IPS-18a (cell line): Measurements from ENCODE around the gene EIF4H.

Source experiments
- H3K27ac ChIP-seq: one replicate; pipeline ENCODE4 v1.5.1; 2013; ENCODE audit warnings: low read length
- H3K27me3 ChIP-seq: one replicate; pipeline ENCODE4 v1.6.1; 2013; ENCODE audit warnings: mild to moderate bottlenecking, low read length; ENCODE audit not compliant: control insufficient read depth, insufficient read depth
- H3K36me3 ChIP-seq: one replicate; pipeline ENCODE4 v1.6.1; 2013; ENCODE audit warnings: low read depth, low read length; ENCODE audit not compliant: control insufficient read depth
- H3K4me1 ChIP-seq: one replicate; pipeline ENCODE4 v1.6.1; 2013; ENCODE audit warnings: low read depth, low read length; ENCODE audit not compliant: control insufficient read depth
- H3K4me3 ChIP-seq: one replicate; pipeline ENCODE4 v1.5.1; 2013; ENCODE audit warnings: low read length
- H3K9ac ChIP-seq: one replicate; pipeline ENCODE4 v1.6.1; 2013; ENCODE audit warnings: mild to moderate bottlenecking, low read length, moderate library complexity
- H3K9me3 ChIP-seq: one replicate; pipeline ENCODE4 v1.6.1; 2013; ENCODE audit warnings: low read depth, low read length; ENCODE audit not compliant: control insufficient read depth

The EIF4H gene

GRCh38 chr7:74178632-74179031 is 4.5 kb downstream of the EIF4H start:
- peaks cover 36% of the 10 kb centered on the region for H3K36me3 ChIP-seq
- H3K9ac ChIP-seq, result no peak overlapping the region
- H3K4me1 ChIP-seq, result peaks cover 14% of the 10 kb centered on the region
- H3K27ac ChIP-seq, result no peak overlapping the region
- no peaks in the 10 kb centered on the region for H3K27me3 ChIP-seq
- H3K9me3 ChIP-seq, result no peaks in the 10 kb centered on the region
- no peak overlapping the region for H3K4me3 ChIP-seq

GRCh38 chr7:74179935-74180604 is 5.9 kb downstream of the EIF4H start:
- H3K27ac ChIP-seq, result no peak overlapping the region
- H3K4me1 ChIP-seq, result peaks cover 19% of the 10 kb centered on the region
- H3K9ac ChIP-seq, result no peak overlapping the region
- peaks cover 36% of the 10 kb centered on the region for H3K36me3 ChIP-seq
- no peak overlapping the region for H3K4me3 ChIP-seq
- no peaks in the 10 kb centered on the region for H3K9me3 ChIP-seq
- no peaks in the 10 kb centered on the region for H3K27me3 ChIP-seq

DNA sequence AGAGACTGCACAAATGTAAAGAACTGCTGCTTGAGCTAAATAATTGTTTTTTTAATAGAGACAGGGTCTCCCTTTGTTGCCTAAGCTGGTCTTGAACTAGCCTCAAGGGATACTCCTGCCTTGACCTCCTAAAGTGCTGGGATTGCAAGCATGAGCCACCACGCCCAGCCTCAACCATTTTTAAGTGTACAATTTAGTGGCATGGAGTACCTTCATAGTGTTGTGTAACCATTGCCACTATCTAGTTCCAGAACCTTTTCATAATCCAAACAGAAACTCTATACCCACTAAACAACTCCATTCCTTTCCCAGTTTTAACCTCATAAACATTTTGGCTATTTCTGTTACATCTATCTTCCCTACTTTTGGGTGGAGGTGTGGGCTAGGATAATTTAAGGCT is 6.7 kb downstream of the EIF4H start:
- H3K4me1 ChIP-seq, result peaks cover 15% of the 10 kb centered on the region

DNA sequence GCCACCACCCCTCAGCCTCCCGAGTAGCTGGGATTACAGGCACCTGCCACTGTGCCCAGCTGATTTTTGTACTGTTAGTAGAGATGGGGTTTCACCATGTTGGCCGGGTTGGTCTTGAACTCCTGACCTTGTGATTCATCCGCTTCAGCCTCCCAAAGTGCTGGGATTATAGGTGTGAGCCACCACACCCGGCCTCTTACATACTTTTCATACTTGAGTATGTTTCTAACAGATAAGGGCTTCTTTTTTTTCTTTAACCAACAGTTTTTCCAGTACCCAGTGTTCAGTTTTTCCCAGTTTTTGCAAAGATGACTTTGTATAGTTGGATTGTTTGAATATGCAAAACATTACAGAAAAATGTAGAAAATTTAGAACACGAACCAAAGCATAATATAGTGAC is 7.7 kb downstream of the EIF4H start:
- Histone ChIP-seq H3K36me3 (peaks cover 35% of the 10 kb centered on the region), H3K4me1 (peaks cover 6% of the 10 kb centered on the region), H3K9me3 (no peaks in the 10 kb centered on the region), H3K27ac (no peak overlapping the region), H3K4me3 (no peak overlapping the region), H3K9ac (no peak overlapping the region), H3K27me3 (no peaks in the 10 kb centered on the region)

More for the DNA sequence above, 6.7 kb downstream of the EIF4H start:
- Histone ChIP-seq H3K9ac (no peak overlapping the region), H3K4me3 (no peak overlapping the region), H3K27me3 (no peaks in the 10 kb centered on the region), H3K36me3 (peaks cover 42% of the 10 kb centered on the region), H3K27ac (no peak overlapping the region), H3K9me3 (no peaks in the 10 kb centered on the region)

- peaks cover 6% of the 10 kb centered on the region for H3K4me1 ChIP-seq
These were observed 8.4 kb downstream of the EIF4H start for GRCh38 chr7:74182453-74183090.

DNA sequence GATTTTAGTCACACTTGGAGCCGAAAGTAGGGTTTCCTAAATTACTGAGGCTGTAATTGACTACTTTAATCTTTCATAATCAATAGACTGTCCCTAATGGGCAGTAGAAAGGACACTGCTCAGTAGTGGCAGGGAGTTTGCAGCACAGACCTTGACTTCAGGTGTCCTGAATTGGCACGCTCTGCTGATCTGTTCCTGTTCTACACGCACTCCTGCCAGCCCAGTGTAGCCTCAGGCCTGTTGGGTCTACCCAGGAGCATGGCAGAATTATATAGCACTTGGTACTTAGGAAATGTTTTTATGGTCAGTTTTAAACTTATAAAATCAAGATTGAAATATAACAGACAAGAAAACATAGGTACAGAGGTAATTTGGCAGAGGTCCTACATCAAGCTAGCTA is 9.0 kb downstream of the EIF4H start:
- H3K27ac ChIP-seq, result no peak overlapping the region
- H3K9me3 ChIP-seq, result no peaks in the 10 kb centered on the region
- peaks cover 43% of the 10 kb centered on the region for H3K36me3 ChIP-seq
- no peaks in the 10 kb centered on the region for H3K27me3 ChIP-seq
- H3K4me1 ChIP-seq, result peaks cover 6% of the 10 kb centered on the region
- H3K9ac ChIP-seq, result no peak overlapping the region
- no peak overlapping the region for H3K4me3 ChIP-seq

More at GRCh38 chr7:74182453-74183090, 8.4 kb downstream of the EIF4H start:
- H3K27me3 ChIP-seq, result no peaks in the 10 kb centered on the region
- H3K27ac ChIP-seq, result no peak overlapping the region
- no peak overlapping the region for H3K4me3 ChIP-seq
- no peak overlapping the region for H3K9ac ChIP-seq
- H3K9me3 ChIP-seq, result no peaks in the 10 kb centered on the region
- peaks cover 39% of the 10 kb centered on the region for H3K36me3 ChIP-seq

- Histone ChIP-seq H3K27me3 (no peaks in the 10 kb centered on the region), H3K9ac (no peak overlapping the region), H3K4me1 (peaks cover 6% of the 10 kb centered on the region), H3K9me3 (no peaks in the 10 kb centered on the region), H3K27ac (no peak overlapping the region), H3K36me3 (peaks cover 45% of the 10 kb centered on the region), H3K4me3 (no peak overlapping the region)
These were observed 9.7 kb downstream of the EIF4H start for GRCh38 chr7:74183653-74184450.

DNA sequence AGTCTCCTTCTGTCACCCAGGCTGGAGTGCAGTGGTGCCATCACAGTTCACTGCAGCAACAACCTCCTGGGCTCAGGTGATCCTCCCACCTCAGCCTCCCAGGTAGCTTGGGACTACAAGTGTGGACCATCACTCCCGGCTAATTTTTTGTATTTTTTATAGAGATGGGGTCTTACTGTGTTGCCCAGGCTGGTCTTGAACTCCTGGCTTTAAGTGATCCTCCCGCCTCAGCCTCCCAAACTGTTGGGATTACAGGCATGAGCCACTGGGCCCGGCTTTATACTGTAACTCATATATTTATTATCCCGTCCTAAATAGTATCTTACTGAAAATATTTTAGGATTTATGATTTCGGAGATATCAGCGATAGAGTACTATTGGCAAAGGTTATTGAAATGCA is 10.9 kb downstream of the EIF4H start:
- Histone ChIP-seq H3K4me1 (peaks cover 6% of the 10 kb centered on the region), H3K27me3 (no peaks in the 10 kb centered on the region), H3K36me3 (peaks cover 47% of the 10 kb centered on the region)

DNA sequence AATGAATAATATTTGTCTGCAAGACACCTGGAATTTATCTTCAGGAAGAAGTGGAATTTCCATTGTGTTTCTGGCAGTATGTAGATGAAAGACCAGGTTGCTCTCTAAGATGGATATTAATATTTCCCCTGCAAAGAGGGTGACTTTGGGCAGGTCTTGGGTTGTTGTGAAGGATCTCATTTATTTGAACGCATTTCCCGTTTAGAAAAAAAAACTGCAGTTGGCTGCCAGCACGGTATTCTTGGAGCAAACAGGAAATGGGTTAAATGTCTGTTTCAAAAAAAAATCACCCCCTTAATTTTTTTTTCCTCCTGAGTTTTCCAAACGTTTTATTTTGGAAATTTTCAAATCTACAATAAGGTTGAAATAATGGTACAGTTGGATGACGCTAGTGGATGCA is 11.5 kb downstream of the EIF4H start:
- no peaks in the 10 kb centered on the region for H3K9me3 ChIP-seq
- no peak overlapping the region for H3K4me3 ChIP-seq
- peaks cover 48% of the 10 kb centered on the region for H3K36me3 ChIP-seq
- no peak overlapping the region for H3K9ac ChIP-seq
- peaks cover 6% of the 10 kb centered on the region for H3K4me1 ChIP-seq
- no peak overlapping the region for H3K27ac ChIP-seq
- H3K27me3 ChIP-seq, result no peaks in the 10 kb centered on the region

More for the DNA sequence above, 10.9 kb downstream of the EIF4H start:
- Histone ChIP-seq H3K4me3 (no peak overlapping the region), H3K9me3 (no peaks in the 10 kb centered on the region), H3K9ac (no peak overlapping the region), H3K27ac (no peak overlapping the region)

- H3K9me3 ChIP-seq, result no peaks in the 10 kb centered on the region
- no peak overlapping the region for H3K27ac ChIP-seq
- H3K36me3 ChIP-seq, result peaks cover 68% of the 10 kb centered on the region
- no peaks in the 10 kb centered on the region for H3K27me3 ChIP-seq
- no peak overlapping the region for H3K9ac ChIP-seq
- H3K4me3 ChIP-seq, result no peak overlapping the region
- H3K4me1 ChIP-seq, result peaks cover 6% of the 10 kb centered on the region
These were observed 13.9 kb downstream of the EIF4H start for GRCh38 chr7:74187915-74188675.

- Histone ChIP-seq H3K27ac (no peak overlapping the region), H3K9me3 (no peaks in the 10 kb centered on the region), H3K27me3 (no peaks in the 10 kb centered on the region), H3K9ac (no peak overlapping the region), H3K4me3 (no peak overlapping the region), H3K36me3 (peaks cover 86% of the 10 kb centered on the region), H3K4me1 (no peaks in the 10 kb centered on the region)
These were observed 16.1 kb downstream of the EIF4H start for GRCh38 chr7:74190259-74190658.
